MG63 (cell line): ENCODE measurements around the gene PNLIPRP2. TPM values are rescaled to one million over a fixed set of nuclear protein-coding genes. Genes with fewer than 3 reads are reported as not detected.

Experiments
- DNase-seq: peaks from one replicate; pipeline ENCODE4 v3.0.0-alpha.2; 2020
- H3K27me3 ChIP-seq: fragments of 250-450 bp; sonication (Bioruptor Pico); 2 replicates; pipeline ENCODE4 v1.5.1; 2020; ENCODE audit warnings: mild to moderate bottlenecking, moderate library complexity
- H3K36me3 ChIP-seq: fragments of 250-450 bp; sonication (Bioruptor Pico); 2 replicates; pipeline ENCODE4 v1.5.1; 2020; ENCODE audit warnings: mild to moderate bottlenecking, moderate library complexity
- H3K4me3 ChIP-seq: fragments of 250-450 bp; sonication (Bioruptor Pico); 2 replicates; pipeline ENCODE4 v1.5.1; 2020; ENCODE audit warnings: mild to moderate bottlenecking, moderate library complexity
- H3K9me3 ChIP-seq: fragments of 250-450 bp; sonication (Bioruptor Pico); 2 replicates; pipeline ENCODE4 v1.5.1; 2020; ENCODE audit warnings: mild to moderate bottlenecking, moderate library complexity
- total RNA-seq: library from RNA; depleted of rRNA; stranded (reverse); fragments of >200 nt; shearing (Covaris generic); gene quantifications from 2 replicates; pipeline ENCODE4 v1.2.3, GENCODE V29; 2014; ENCODE audit warnings: low replicate concordance; rRNA removed

The PNLIPRP2 gene
- not detected in 2 replicates for total RNA-seq

- Histone ChIP-seq H3K4me3 (no peak within 1 kb of the TSS), H3K9me3 (no peaks in the 10 kb centered on the region), H3K36me3 (no peaks in the 10 kb centered on the region), H3K27me3 (no peaks in the 10 kb centered on the region)
- DNase-seq = no peak
These were observed at the start of gene PNLIPRP2 for GRCh38 chr10:116620423-116621400. Gene PNLIPRP2, plus strand, starts transcription at chr10:116620953.

GRCh38 chr10:116574797-116575196, 46.0 kb upstream of the PNLIPRP2 start:
- no peak for DNase-seq
- Histone ChIP-seq H3K27me3 (peaks cover 5% of the 10 kb centered on the region; the same call in 1 of the 2 replicates), H3K9me3 (no peaks in the 10 kb centered on the region), H3K36me3 (no peaks in the 10 kb centered on the region), H3K4me3 (no peak overlapping the region)

- no peak for DNase-seq
- Histone ChIP-seq H3K36me3 (no peaks in the 10 kb centered on the region), H3K9me3 (no peaks in the 10 kb centered on the region)
These were observed 32.7 kb upstream of the PNLIPRP2 start for GRCh38 chr10:116587878-116588591.

GRCh38 chr10:116588995-116589394, 31.8 kb upstream of the PNLIPRP2 start:
- DNase-seq = no peak
- no peaks in the 10 kb centered on the region for H3K9me3 ChIP-seq

More at GRCh38 chr10:116587878-116588591, 32.7 kb upstream of the PNLIPRP2 start:
- Histone ChIP-seq H3K27me3 (no peaks in the 10 kb centered on the region), H3K4me3 (no peak overlapping the region)

GRCh38 chr10:116589926-116590325, 30.8 kb upstream of the PNLIPRP2 start:
- DNase-seq = no peak
- Histone ChIP-seq H3K4me3 (no peak overlapping the region), H3K27me3 (no peaks in the 10 kb centered on the region), H3K9me3 (no peaks in the 10 kb centered on the region), H3K36me3 (no peaks in the 10 kb centered on the region)

More at GRCh38 chr10:116588995-116589394, 31.8 kb upstream of the PNLIPRP2 start:
- Histone ChIP-seq H3K27me3 (no peaks in the 10 kb centered on the region), H3K36me3 (no peaks in the 10 kb centered on the region), H3K4me3 (no peak overlapping the region)

GRCh38 chr10:116590590-116591444, 29.9 kb upstream of the PNLIPRP2 start, which contains the start of gene PNLIPRP1:
Gene PNLIPRP1, plus strand, starts transcription at chr10:116590959. Its CDS starts 171 bp downstream, at chr10:116591130.
- no peak within 1 kb of the TSS for H3K4me3 ChIP-seq
- DNase-seq = no peak
- H3K9me3 ChIP-seq = no peaks in the 10 kb centered on the region
- H3K27me3 ChIP-seq = peaks cover 2% of the 10 kb centered on the region; the same call in 1 of the 2 replicates
- no peaks in the 10 kb centered on the region for H3K36me3 ChIP-seq

- H3K9me3 ChIP-seq = no peaks in the 10 kb centered on the region
- peaks cover 2% of the 10 kb centered on the region; the same call in 1 of the 2 replicates for H3K27me3 ChIP-seq
These were observed 27.5 kb upstream of the PNLIPRP2 start for GRCh38 chr10:116593139-116593740.

GRCh38 chr10:116594525-116595035, 26.2 kb upstream of the PNLIPRP2 start:
- Histone ChIP-seq H3K36me3 (no peaks in the 10 kb centered on the region), H3K9me3 (no peaks in the 10 kb centered on the region)
- DNase-seq = no peak

More at GRCh38 chr10:116593139-116593740, 27.5 kb upstream of the PNLIPRP2 start:
- H3K36me3 ChIP-seq = no peaks in the 10 kb centered on the region
- H3K4me3 ChIP-seq = no peak overlapping the region
- DNase-seq = no peak

GRCh38 chr10:116596062-116596461, 24.7 kb upstream of the PNLIPRP2 start:
- no peak for DNase-seq
- Histone ChIP-seq H3K27me3 (peaks cover 7% of the 10 kb centered on the region; the same call in 1 of the 2 replicates), H3K36me3 (no peaks in the 10 kb centered on the region), H3K4me3 (no peak overlapping the region), H3K9me3 (no peaks in the 10 kb centered on the region)

More at GRCh38 chr10:116594525-116595035, 26.2 kb upstream of the PNLIPRP2 start:
- Histone ChIP-seq H3K4me3 (no peak overlapping the region), H3K27me3 (peaks cover 4% of the 10 kb centered on the region; the same call in 1 of the 2 replicates)

GRCh38 chr10:116597543-116597942, 23.2 kb upstream of the PNLIPRP2 start:
- H3K27me3 ChIP-seq = peaks cover 13% of the 10 kb centered on the region; the same call in 1 of the 2 replicates
- H3K4me3 ChIP-seq = no peak overlapping the region
- H3K9me3 ChIP-seq = no peaks in the 10 kb centered on the region
- no peak for DNase-seq
- no peaks in the 10 kb centered on the region for H3K36me3 ChIP-seq

GRCh38 chr10:116598329-116598728, 22.4 kb upstream of the PNLIPRP2 start:
- no peaks in the 10 kb centered on the region for H3K9me3 ChIP-seq
- no peak overlapping the region for H3K4me3 ChIP-seq
- no peaks in the 10 kb centered on the region for H3K36me3 ChIP-seq
- no peak for DNase-seq
- H3K27me3 ChIP-seq = peaks cover 13% of the 10 kb centered on the region; the same call in 1 of the 2 replicates

GRCh38 chr10:116599991-116600390, 20.8 kb upstream of the PNLIPRP2 start:
- Histone ChIP-seq H3K4me3 (no peak overlapping the region), H3K27me3 (peaks cover 13% of the 10 kb centered on the region; the same call in 1 of the 2 replicates), H3K9me3 (no peaks in the 10 kb centered on the region), H3K36me3 (no peaks in the 10 kb centered on the region)
- DNase-seq = no peak

GRCh38 chr10:116602648-116603400, 17.9 kb upstream of the PNLIPRP2 start:
- no peaks in the 10 kb centered on the region for H3K9me3 ChIP-seq
- H3K27me3 ChIP-seq = peaks cover 11% of the 10 kb centered on the region; the same call in 1 of the 2 replicates
- no peaks in the 10 kb centered on the region for H3K36me3 ChIP-seq
- DNase-seq = no peak
- H3K4me3 ChIP-seq = no peak overlapping the region

- H3K36me3 ChIP-seq = no peaks in the 10 kb centered on the region
- DNase-seq = no peak
These were observed 14.7 kb upstream of the PNLIPRP2 start for GRCh38 chr10:116606061-116606483.

GRCh38 chr10:116607336-116607735, 13.4 kb upstream of the PNLIPRP2 start:
- H3K4me3 ChIP-seq = no peak overlapping the region
- H3K27me3 ChIP-seq = no peaks in the 10 kb centered on the region
- H3K9me3 ChIP-seq = no peaks in the 10 kb centered on the region
- no peak for DNase-seq
- H3K36me3 ChIP-seq = no peaks in the 10 kb centered on the region

More at GRCh38 chr10:116606061-116606483, 14.7 kb upstream of the PNLIPRP2 start:
- Histone ChIP-seq H3K4me3 (no peak overlapping the region), H3K27me3 (peaks cover 5% of the 10 kb centered on the region; the same call in 1 of the 2 replicates), H3K9me3 (no peaks in the 10 kb centered on the region)
